K562 (cell line): ENCODE data around the gene DHPS. TPM values are rescaled to one million over a fixed set of nuclear protein-coding genes. Genes with fewer than 3 reads are reported as not detected.

Experiments used
- ASH1L ChIP-seq: fragments of 450-650 bp; IDR thresholded peaks from 2 replicates; pipeline ENCODE4 v1.6.1; 2018; ENCODE audit warnings: borderline replicate concordance, mild to moderate bottlenecking, low read depth; ENCODE audit not compliant: partially characterized antibody
- BRF1 ChIP-seq: IDR thresholded peaks from 3 replicates; pipeline ENCODE4 v1.6.1; 2011; ENCODE audit warnings: borderline replicate concordance, mild to moderate bottlenecking; ENCODE audit not compliant: insufficient read length; ENCODE audit errors: extremely low read depth
- CSDE1 ChIP-seq, 2 experiments: fragments of 450-650 bp; IDR thresholded peaks; 2 replicates each; pipeline ENCODE4 v1.6.1; 2016; ENCODE audit warnings: mild to moderate bottlenecking in 1 of 2
- CXXC5 ChIP-seq: fragments of 250-450 bp; sonication (Bioruptor Pico); IDR thresholded peaks from 2 replicates; pipeline ENCODE4 v1.8.0; 2022; ENCODE audit warnings: inconsistent platforms, mild to moderate bottlenecking, moderate library complexity
- FOS ChIP-seq: IDR thresholded peaks from 3 replicates; pipeline ENCODE4 v1.6.1; 2011; ENCODE audit not compliant: insufficient read length; ENCODE audit errors: extremely low read depth
- HNRNPH1 ChIP-seq: fragments of 200-400 bp; formaldehyde crosslinking; optimal IDR thresholded peaks from 2 replicates; pipeline ENCODE3; 2017; ENCODE audit warnings: low read depth, mild to moderate bottlenecking, low read length, moderate library complexity
- HOXB6 ChIP-seq: fragments of 250-450 bp; sonication (Bioruptor Pico); IDR thresholded peaks from 2 replicates; pipeline ENCODE4 v1.5.1; 2022; ENCODE audit warnings: mild to moderate bottlenecking, borderline replicate concordance
- KAT8 ChIP-seq: fragments of 450-650 bp; IDR thresholded peaks from 2 replicates; pipeline ENCODE4 v1.6.1; 2016; ENCODE audit warnings: low read depth, mild to moderate bottlenecking
- MLX ChIP-seq, 2 experiments: fragments of 450-650 bp in 1 of 2; sonication (generic) in 1 of 2; formaldehyde crosslinking; conservative IDR thresholded peaks; 2 replicates each; pipeline versions ENCODE4 v1.4.0 to v1.8.1; 2020 to 2022; ENCODE audit warnings: mild to moderate bottlenecking in 1 of 2, missing genetic modification reagents in 1 of 2
- PHF20 ChIP-seq: fragments of 450-650 bp; IDR thresholded peaks from 2 replicates; pipeline ENCODE4 v1.6.1; 2018; ENCODE audit not compliant: partially characterized antibody
- POLR2B ChIP-seq: fragments of 450-650 bp; IDR thresholded peaks from 2 replicates; pipeline ENCODE4 v1.6.1; 2018; ENCODE audit warnings: low read depth; ENCODE audit not compliant: partially characterized antibody
- POU5F1 ChIP-seq: fragments of 150-350 bp; IDR thresholded peaks from 2 replicates; pipeline ENCODE4 v1.6.1; 2014; ENCODE audit warnings: borderline replicate concordance, low read length, low read depth, mild to moderate bottlenecking; ENCODE audit not compliant: partially characterized antibody
- RBBP5 ChIP-seq: fragments of 200-600 bp; sonication (generic); IDR thresholded peaks from 2 replicates; pipeline ENCODE4 v1.6.1; 2012; ENCODE audit warnings: borderline replicate concordance, mild to moderate bottlenecking, low read length, control low read depth, inconsistent platforms; ENCODE audit not compliant: insufficient read depth, poor library complexity, severe bottlenecking
- RBFOX2 ChIP-seq: fragments of 200-400 bp; formaldehyde crosslinking; IDR thresholded peaks from 2 replicates; pipeline ENCODE4 v1.6.1; 2017; ENCODE audit warnings: low read depth, mild to moderate bottlenecking, low read length, moderate library complexity
- SMAD1 ChIP-seq: fragments of 150-350 bp; IDR thresholded peaks from 2 replicates; pipeline ENCODE4 v1.6.1; 2014; ENCODE audit warnings: low read length, low read depth; ENCODE audit not compliant: partially characterized antibody
- TFAM ChIP-seq: fragments of 250-450 bp; sonication (Bioruptor Pico); conservative IDR thresholded peaks from 2 replicates; pipeline ENCODE4 v1.5.0; 2021; ENCODE audit warnings: mild to moderate bottlenecking, moderate library complexity
- USF1 ChIP-seq: sonication (generic); formaldehyde crosslinking; IDR thresholded peaks from 2 replicates; pipeline ENCODE4 v1.9.0; 2022; ENCODE audit warnings: mild to moderate bottlenecking, missing genetic modification reagents
- ZBTB34 ChIP-seq: fragments of 250-450 bp; sonication (Bioruptor Pico); IDR thresholded peaks from 2 replicates; pipeline ENCODE4 v1.8.0; 2021; ENCODE audit warnings: mild to moderate bottlenecking, moderate library complexity
- ZC3H8 ChIP-seq: fragments of 450-650 bp; IDR thresholded peaks from 2 replicates; pipeline ENCODE4 v1.6.1; 2017
- ZNF280B ChIP-seq: fragments of 250-450 bp; sonication (Bioruptor Pico); IDR thresholded peaks from 2 replicates; pipeline ENCODE4 v1.5.1; 2021; ENCODE audit warnings: mild to moderate bottlenecking
- ZNF316 ChIP-seq: fragments of 450-650 bp; IDR thresholded peaks from 2 replicates; pipeline ENCODE4 v1.6.1; 2016
- ZNF395 ChIP-seq: fragments of 200-800 bp; sonication (Bioruptor generic); IDR thresholded peaks from 2 replicates; pipeline ENCODE4 v1.6.1; 2017; ENCODE audit warnings: missing genetic modification characterization, missing compliant biosample characterization
- polyA plus RNA-seq, 8 experiments: library from polyadenylated mRNA; depleted of rRNA in 4 of 8; stranded (reverse) in 5 of 8; unstranded in 3 of 8; fragments of >200 nt; fragmentation: Nextera tagmentation in 2 of 8; fragmentation: Illumina TruSeq in 1 of 8; extraction: Ambion mirVana in 2 of 8; extraction: Trizol in 1 of 8; gene quantifications; 2 replicates each; pipeline versions ENCODE4 v1.2.1 to v1.2.3, GENCODE V29; 2011 to 2014; ENCODE audit warnings: inconsistent platforms in 1 of 8, missing spikeins in 1 of 8
- total RNA-seq, 7 experiments: library from RNA; depleted of rRNA in 6 of 7; stranded (reverse); fragments of >200 nt in 6 of 7; fragmentation: Illumina TruSeq in 2 of 7; extraction: Trizol in 2 of 7; gene quantifications; 2 replicates each; pipeline versions ENCODE4 v1.2.1 to v1.2.3, GENCODE V29; 2011 to 2021; ENCODE audit warnings: low replicate concordance in 1 of 7

DHPS gene
- total and polyA plus RNA-seq, 9 of the 15 experiments (the other 6 are each of a cell fraction or from before 2014, with no cell fraction given) = 47.1 to 110 (median 79.9) TPM

- TF ChIP-seq POU5F1 (peak; percentile 88), HNRNPH1 (no peak), RBBP5 (peak; percentile 86), USF1 (CRISPR knock-in tag) (peak; percentile 92), CXXC5 (CRISPR knock-in tag) (peak; percentile 91), SMAD1 (peak; percentile 81), HOXB6 (CRISPR knock-in tag) (no peak), FOS (no peak), ZNF280B (CRISPR knock-in tag) (no peak), MLX (CRISPR knock-in tag; conservative IDR thresholded peaks at IDR 0.05) (no peak), ASH1L (no peak), TFAM (CRISPR knock-in tag) (no peak), KAT8 (no peak), POLR2B (peak; percentile 75), BRF1 (no peak), RBFOX2 (peak; percentile 96), ZNF395 (CRISPR knock-in tag) (peak; percentile 89), ZNF316 (no peak), ZC3H8 (no peak), CSDE1 (IDR thresholded peaks at IDR 0.05) (no peak), ZBTB34 (CRISPR knock-in tag) (no peak), PHF20 (peak; percentile 90)
These were observed at the start of gene DHPS (continued) for GRCh38 chr19:12681074-12681987.
